GM06990 (cell line): ENCODE results near the gene LRP5.
"Not testable (repeated sequence)": the region's sequence is repeated elsewhere in the genome, so short reads cannot be mapped to it uniquely, and the experiment has no call there.

ENCODE experiments used
- DNase-seq: peaks from one replicate; pipeline ENCODE4 v3.0.0-alpha.2; 2011; ENCODE audit not compliant: insufficient read length; ENCODE audit errors: extremely low read depth
- H3K27me3 ChIP-seq: replicated peaks from 2 replicates; pipeline ENCODE4 v1.6.0; 2011; ENCODE audit warnings: low read length; ENCODE audit not compliant: control insufficient read depth, insufficient read depth
- H3K36me3 ChIP-seq: 2 replicates; pipeline ENCODE4 v1.5.1; 2011; ENCODE audit warnings: low read length; ENCODE audit not compliant: control insufficient read depth, insufficient read depth
- H3K4me3 ChIP-seq: replicated peaks from 2 replicates; pipeline ENCODE4 v1.5.1; 2011; ENCODE audit warnings: low read depth, mild to moderate bottlenecking, control low read depth, low read length
- CTCF ChIP-seq: IDR thresholded peaks from 2 replicates; pipeline ENCODE4 v1.5.1; 2011; ENCODE audit warnings: low read length, control low read depth, mild to moderate bottlenecking, inconsistent platforms; ENCODE audit not compliant: insufficient read depth, poor library complexity, severe bottlenecking

The LRP5 gene

DNA sequence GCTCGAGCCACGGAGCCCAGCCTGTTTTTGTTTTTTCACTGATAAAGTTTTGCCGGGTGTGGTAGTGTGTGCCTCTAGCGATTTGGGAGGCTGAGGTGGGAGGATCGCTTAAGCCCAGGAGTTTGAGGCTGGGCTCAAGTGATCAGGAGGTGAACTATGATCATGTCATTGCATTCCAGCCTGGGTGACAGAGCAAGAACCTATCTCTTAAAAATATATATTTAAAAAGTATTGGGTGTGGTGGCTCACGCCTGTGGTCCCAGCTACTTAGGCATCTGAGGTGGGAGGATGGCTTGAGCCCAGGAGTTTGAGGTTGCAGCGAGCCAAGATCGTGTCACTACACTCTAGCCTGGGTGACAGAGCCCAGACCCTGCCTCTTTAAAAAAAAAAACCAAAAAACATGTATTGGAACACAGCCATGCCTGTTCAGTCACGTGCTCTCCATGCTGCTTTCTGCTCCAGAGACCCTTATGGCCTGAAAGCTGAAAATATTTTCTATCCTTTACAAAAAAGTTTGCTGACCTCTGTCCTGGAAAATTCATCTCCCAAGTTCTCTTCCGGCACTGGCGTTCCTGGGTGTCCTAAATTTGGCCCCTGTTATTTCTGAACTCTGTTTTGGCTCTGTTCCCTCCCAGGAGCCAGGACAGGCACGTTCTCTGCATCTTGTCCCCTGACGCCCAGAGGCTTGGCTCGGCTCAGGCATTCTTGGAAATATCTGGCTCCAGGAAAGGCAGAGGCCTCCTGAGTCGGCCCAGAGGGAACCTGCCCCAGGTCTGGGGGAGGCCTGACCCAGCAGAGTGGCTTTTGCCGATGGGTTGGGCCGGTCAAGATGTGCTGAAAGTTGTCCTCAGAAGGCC lies 86.8 kb downstream of the LRP5 start:
- DNase-seq = no peak
- H3K4me3 ChIP-seq = no peak overlapping the region
- H3K27me3 ChIP-seq = no peaks in the 10 kb centered on the region; the same call in 1 of the 2 replicates
- no peaks in the 10 kb centered on the region; the same call in 1 of the 2 replicates for H3K36me3 ChIP-seq
- no peak for TF ChIP-seq CTCF

GRCh38 chr11:68399916-68400315 lies 87.5 kb downstream of the LRP5 start:
- no peak for DNase-seq
- no peak overlapping the region for H3K4me3 ChIP-seq

GRCh38 chr11:68400584-68400983 lies 88.2 kb downstream of the LRP5 start:
- H3K27me3 ChIP-seq, H3K4me3 ChIP-seq, H3K36me3 ChIP-seq, DNase-seq: not testable (repeated sequence)

More at GRCh38 chr11:68399916-68400315, 87.5 kb downstream of the LRP5 start:
- Histone ChIP-seq H3K36me3 (no peaks in the 10 kb centered on the region; the same call in 1 of the 2 replicates), H3K27me3 (no peaks in the 10 kb centered on the region; the same call in 1 of the 2 replicates)
- no peak for TF ChIP-seq CTCF

DNA sequence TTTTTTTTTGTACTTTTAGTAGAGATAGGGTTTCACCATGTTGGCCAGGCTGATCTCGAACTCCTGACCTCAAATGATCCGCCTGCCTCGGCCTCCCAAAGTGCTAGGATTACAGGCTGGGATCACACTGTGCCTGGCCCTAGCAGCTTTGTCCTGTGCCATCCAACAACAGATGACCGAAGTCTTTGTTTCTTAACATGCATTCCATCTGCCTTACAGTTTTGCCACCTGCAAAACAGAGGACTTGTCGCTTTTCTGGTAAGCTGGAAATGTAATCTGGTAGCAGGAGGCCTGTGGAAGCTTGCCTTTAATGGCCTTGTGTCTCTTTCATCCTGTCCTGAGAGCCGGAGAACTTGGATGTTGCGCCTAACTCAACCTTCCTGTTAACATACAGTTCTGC lies 89.5 kb downstream of the LRP5 start:
- no peaks in the 10 kb centered on the region; the same call in 1 of the 2 replicates for H3K36me3 ChIP-seq
- TF ChIP-seq CTCF = no peak
- DNase-seq = no peak

GRCh38 chr11:68402355-68403031 lies 90.1 kb downstream of the LRP5 start:
- DNase-seq = no peak
- Histone ChIP-seq H3K4me3 (no peak overlapping the region), H3K36me3 (no peaks in the 10 kb centered on the region; the same call in 1 of the 2 replicates), H3K27me3 (no peaks in the 10 kb centered on the region; the same call in 1 of the 2 replicates)
- peak; percentile 22 for TF ChIP-seq CTCF

More for the DNA sequence above, 89.5 kb downstream of the LRP5 start:
- no peaks in the 10 kb centered on the region; the same call in 1 of the 2 replicates for H3K27me3 ChIP-seq
- no peak overlapping the region for H3K4me3 ChIP-seq

- no peaks in the 10 kb centered on the region; the same call in 1 of the 2 replicates for H3K36me3 ChIP-seq
- no peaks in the 10 kb centered on the region; the same call in 1 of the 2 replicates for H3K27me3 ChIP-seq
- no peak for TF ChIP-seq CTCF
- no peak for DNase-seq
- no peak overlapping the region for H3K4me3 ChIP-seq
Observed at GRCh38 chr11:68403424-68403823, 91.0 kb downstream of the LRP5 start.
